Hematopoietic multipotent progenitor cell treated with erythropoietin and hydrocortisone succinate and interleukin-3 and kit ligand, for 4 days (in vitro differentiated cells): ENCODE measurements around the gene LYPD6.

Experiments used
- DNase-seq: peaks from one replicate; pipeline ENCODE4 v3.0.0-alpha.2; 2015

Gene LYPD6

GRCh38 chr2:149410701-149411484, 80.5 kb downstream of the LYPD6 start:
- no peak for DNase-seq

- no peak for DNase-seq
Measured at GRCh38 chr2:149413487-149413886, 83.1 kb downstream of the LYPD6 start.

GRCh38 chr2:149415086-149415485, 84.7 kb downstream of the LYPD6 start:
- DNase-seq = no peak

DNA sequence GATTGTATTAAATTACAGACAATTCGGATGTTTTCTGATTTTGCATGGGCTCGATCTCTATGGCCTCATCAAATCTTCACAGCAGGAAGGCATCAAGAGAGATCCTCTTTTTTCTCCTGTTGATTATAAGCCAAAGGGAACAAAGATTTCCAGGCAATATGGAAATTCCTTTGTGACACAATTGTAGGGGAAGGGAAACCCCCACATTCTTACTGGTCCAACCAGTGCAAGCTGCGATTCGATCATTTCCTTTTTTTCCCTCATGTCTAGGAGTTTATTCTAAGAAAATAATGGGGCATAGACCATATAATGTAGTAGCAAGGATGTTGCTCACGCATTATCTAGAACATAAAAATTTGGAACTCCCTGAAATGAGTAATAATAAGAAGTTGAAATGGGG, 87.7 kb downstream of the LYPD6 start:
- no peak for DNase-seq

DNA sequence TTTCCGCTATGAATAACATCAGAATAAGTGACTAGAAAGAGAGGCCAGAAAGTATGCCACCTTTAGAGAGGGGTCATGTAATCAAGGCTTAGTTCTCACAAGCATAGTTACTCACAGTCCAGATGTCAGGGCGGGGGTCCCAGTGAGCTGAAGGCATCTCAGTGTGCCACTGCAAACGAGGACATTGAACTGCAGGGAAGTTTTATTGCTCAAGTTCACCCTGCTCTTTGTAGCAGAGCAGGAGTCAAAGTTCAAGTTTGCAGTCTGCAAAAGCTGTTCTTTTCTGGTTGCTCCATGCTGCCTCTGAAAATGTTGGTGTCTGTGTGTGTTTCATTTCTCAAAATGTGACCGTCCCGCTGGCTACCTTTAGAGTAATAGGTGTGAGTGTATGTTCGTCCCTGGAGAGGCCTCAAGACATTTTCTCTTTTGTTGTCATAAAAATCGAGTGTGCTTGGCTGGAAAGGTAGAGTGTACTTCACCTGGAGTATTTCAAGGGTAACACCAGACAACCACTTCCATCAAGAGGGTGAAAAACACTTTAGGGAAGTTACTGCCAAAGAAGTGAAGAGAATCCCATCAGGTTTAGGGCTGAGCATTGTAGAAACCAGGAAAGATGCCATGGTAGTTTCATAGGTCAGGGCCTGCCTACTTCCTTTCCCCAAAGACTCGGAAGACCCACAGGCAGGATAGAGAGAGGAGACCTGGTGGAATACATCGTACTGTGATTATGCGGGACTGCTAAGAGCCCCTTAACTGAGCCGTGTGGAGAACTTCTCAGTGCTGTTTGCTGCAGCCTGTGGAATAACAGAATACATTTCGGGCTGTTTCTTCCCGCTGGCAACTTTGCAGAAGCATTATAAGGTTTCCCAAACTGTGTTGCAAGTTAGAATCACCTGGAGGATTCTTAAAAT, 89.9 kb downstream of the LYPD6 start:
- no peak for DNase-seq

GRCh38 chr2:149421791-149422190, 91.4 kb downstream of the LYPD6 start:
- no peak for DNase-seq

DNA sequence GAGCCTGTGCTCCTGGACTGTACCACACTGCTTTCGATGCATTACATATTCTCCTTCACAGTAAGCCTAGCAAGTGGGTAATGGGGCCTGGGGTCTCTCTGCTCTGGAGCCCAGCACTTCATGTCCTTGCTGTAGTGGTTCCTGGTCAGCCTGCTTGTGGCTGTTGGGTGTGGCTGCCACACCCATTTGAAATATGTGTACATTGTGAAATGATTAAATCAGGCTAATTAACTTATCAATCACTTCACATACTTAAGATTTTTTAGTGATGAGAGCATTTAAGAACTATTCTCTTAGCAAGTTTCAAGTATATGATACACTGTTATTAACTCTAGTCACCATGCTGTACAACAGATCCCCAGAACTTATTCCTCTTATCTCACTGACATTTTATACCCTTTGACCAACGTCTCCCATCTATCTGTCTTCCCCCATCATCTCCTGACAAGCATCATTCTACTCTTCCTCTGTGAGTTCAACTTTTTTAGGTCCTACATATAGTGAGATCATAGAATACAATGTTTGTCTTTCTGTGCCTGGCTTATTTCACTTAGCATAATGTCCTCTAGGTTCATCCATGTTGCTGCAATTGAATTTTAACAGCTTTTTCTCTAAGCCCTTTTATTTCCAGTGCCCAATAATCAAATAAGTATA, 92.1 kb downstream of the LYPD6 start:
- no peak for DNase-seq

DNA sequence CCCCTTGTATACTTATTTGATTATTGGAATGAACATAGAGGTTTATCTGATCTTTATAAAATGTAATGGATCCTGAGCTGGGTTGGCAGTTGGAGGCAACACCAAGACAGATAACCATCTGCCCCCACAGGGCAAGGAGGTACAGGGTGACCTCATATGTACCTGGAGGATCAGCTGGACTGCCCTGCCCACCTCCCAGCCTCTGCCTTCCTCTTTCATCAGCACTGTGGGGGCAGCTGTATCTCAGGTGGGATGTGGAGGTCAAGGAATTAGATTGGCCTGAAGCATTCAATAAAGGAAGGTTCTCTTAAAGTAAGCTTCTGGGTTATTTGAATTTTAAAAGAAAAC, 92.6 kb downstream of the LYPD6 start:
- no peak for DNase-seq

- DNase-seq = no peak
Measured at GRCh38 chr2:149423630-149424029, 93.2 kb downstream of the LYPD6 start.

DNA sequence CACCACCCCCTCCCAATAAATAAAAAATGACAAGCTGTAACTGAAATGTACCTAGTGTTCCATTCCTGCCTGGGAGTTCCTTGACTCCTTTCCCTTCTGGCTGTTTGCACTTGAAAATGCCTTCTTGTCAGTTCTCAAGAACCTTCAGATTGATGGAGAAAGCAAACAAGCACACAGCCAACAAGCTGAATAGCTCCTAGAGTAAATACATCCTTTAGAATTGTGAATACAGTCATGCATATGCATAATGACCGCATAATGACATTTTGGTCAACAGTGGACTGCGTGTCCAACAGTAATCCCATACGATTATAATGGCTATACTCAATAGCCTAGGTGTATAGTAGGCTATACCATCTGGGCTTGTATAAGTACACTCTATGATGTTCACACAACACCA, 97.0 kb downstream of the LYPD6 start:
- DNase-seq = no peak

- no peak for DNase-seq
Measured at GRCh38 chr2:149428783-149429182, 98.4 kb downstream of the LYPD6 start.

GRCh38 chr2:149430743-149431736, 100.7 kb downstream of the LYPD6 start:
- no peak for DNase-seq

DNA sequence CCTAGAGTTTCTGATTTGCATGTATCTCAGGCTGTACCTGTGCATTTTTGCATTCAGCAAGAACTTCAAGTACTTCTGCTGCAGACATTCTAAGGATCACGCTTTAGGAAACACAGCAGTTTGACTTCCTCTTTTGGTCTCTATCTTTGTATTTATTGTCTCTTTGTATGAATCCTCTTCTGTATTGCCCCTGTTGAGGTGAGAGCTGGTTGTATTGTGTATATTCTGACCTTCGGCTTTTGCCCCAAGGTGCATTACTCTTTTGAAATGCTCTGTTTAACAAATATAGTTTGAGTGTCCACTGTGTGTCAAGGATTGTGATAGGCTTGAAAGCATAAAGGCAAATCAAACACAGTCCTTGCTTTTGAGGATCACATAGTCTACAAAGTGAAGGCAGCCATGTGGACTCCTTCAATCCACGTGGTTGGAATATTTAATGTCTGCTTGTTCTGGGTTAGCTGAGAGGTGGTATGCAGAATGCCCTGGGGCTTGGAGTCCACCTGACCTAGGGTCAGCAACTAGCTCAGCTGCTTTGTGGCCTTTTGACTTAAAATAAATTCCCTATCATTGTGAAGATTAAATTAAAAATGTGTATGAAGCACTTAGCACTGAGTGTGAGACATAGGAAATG, 108.1 kb downstream of the LYPD6 start:
- DNase-seq = peak; percentile 9

- no peak for DNase-seq
Measured at GRCh38 chr2:149441255-149441654, 110.9 kb downstream of the LYPD6 start.

GRCh38 chr2:149442346-149442745, 112.0 kb downstream of the LYPD6 start:
- DNase-seq = no peak

- DNase-seq = no peak
Measured at GRCh38 chr2:149443150-149443549, 112.8 kb downstream of the LYPD6 start.

DNA sequence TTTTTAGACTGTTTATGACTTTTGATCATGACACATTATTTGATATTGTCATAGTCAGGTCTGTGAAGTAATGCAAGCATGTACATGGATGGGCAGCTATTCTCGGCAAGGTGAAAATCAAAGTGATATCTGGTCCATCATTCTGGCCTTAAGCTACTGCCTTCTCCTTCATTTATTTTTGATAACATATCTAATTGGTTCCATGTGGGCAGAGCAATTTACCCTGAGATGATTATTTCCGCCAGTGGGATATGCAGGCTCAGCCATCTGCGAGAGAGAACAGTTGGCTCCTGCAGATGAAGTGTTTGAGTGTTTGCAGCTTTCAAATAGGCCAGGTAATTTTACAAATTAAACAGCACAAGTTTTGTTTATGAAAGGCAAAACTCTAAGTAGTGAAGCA, 116.4 kb downstream of the LYPD6 start:
- no peak for DNase-seq

DNA sequence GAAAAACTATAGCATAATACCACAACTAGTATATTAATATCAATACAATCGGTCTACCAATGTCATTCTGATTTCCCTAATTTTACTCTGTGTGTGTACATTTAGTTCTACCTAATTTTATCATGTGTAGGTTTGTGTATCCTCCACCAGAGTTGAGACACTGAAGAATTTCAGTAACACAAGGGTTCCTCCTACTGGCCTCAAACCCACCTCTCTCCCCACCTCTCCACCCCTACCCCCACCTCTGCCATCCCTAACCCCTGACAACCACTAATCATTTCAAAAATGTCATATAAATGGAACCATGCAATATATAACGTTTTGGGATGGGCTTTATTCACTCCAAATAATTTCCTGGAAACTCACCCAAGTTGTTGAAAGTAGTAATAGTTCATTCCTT, 117.9 kb downstream of the LYPD6 start:
- DNase-seq = no peak

DNA sequence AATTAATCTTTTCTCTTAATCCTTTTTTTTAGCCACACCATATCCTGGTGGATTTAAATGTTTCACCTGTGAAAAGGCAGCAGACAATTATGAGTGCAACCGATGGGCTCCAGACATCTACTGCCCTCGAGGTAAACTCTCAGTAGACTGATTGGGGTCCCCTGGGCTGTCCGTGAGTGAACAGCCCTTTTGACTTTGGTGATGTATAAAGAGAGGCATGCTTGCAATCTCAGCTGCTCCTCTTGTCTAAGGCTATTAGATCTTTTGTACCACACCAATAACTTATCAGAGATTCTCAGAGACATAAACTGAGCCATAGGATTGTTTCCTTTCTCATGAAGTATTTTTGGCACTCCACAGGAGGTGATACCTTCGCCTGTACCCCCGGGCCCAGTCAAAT, 118.6 kb downstream of the LYPD6 start:
- DNase-seq = no peak

- DNase-seq = peak; percentile 3
Measured at GRCh38 chr2:149451417-149452165, 121.2 kb downstream of the LYPD6 start.

GRCh38 chr2:149456285-149456684, 125.9 kb downstream of the LYPD6 start:
- no peak for DNase-seq
